Ovary (tissue), 9 donors: ENCODE results near the gene TTC39B. TPM values are rescaled to one million over a fixed set of nuclear protein-coding genes. Genes with fewer than 3 reads are reported as not detected.

Experiments used
- DNase-seq, 5 donors: peaks; one replicate each; pipeline ENCODE4 v3.0.0-alpha.2; 2019 to 2020
- H3K27ac ChIP-seq, 2 donors: fragments of 200-600 bp; one replicate each; pipeline versions ENCODE4 v1.5.1 to v1.8.0; 2019 to 2022
- H3K27me3 ChIP-seq: fragments of 200-600 bp; one replicate; pipeline ENCODE4 v1.8.0; 2022
- H3K36me3 ChIP-seq: fragments of 200-600 bp; sonication (generic); one replicate; pipeline ENCODE4 v1.5.1; 2019
- H3K4me1 ChIP-seq: one replicate; pipeline ENCODE4 v1.8.1; 2013; ENCODE audit warnings: mild to moderate bottlenecking, moderate library complexity; ENCODE audit not compliant: insufficient read depth
- H3K4me3 ChIP-seq: fragments of 200-600 bp; sonication (generic); one replicate; pipeline ENCODE4 v1.5.1; 2017
- H3K9me3 ChIP-seq, 2 donors: fragments of 200-600 bp in 1 of 2; sonication (generic) in 1 of 2; one replicate each; pipeline versions ENCODE4 v1.5.1 to v1.8.1; 2013 to 2019; ENCODE audit warnings: mild to moderate bottlenecking in 1 of 2, moderate library complexity in 1 of 2
- CTCF ChIP-seq, 3 donors: fragments of 450-650 bp in 2 of 3; fragments of 200-600 bp in 1 of 3; IDR thresholded peaks; one replicate each; pipeline versions ENCODE4 v1.5.1 to v1.8.0; 2016 to 2022; ENCODE audit warnings: antibody characterized with exemption in 3 of 3, mild to moderate bottlenecking in 1 of 3
- EP300 ChIP-seq: sonication (generic); formaldehyde crosslinking; IDR thresholded peaks from one replicate; pipeline ENCODE4 v1.6.1; 2017; ENCODE audit warnings: antibody characterized with exemption
- POLR2A ChIP-seq: fragments of 450-650 bp; IDR thresholded peaks from one replicate; pipeline ENCODE4 v1.6.1; 2017; ENCODE audit warnings: antibody characterized with exemption, mild to moderate bottlenecking, moderate library complexity
- WGBS, 3 donors: extraction: QIAGEN DNeasy Blood & Tissue Kit in 1 of 3; methylation state at CpG; one replicate each; pipeline versions ENCODE4 v1.1.5 to v1.1.7; 2013 to 2017; 5-methylcytosine and 5-hydroxymethylcytosine counted together
- intact Hi-C, 4 donors: fragments of 100-400 bp; cut with DNase I; formaldehyde crosslinking; loops; one replicate each; pipeline versions ENCODE4 v1.11.0 to v1.15.1; 2022 to 2023
- polyA plus RNA-seq, 2 donors: library from polyadenylated mRNA; stranded (reverse); fragments of 200-250 nt in 1 of 2; fragments of 350-450 nt in 1 of 2; fragmentation: Illumina TruSeq in 1 of 2; extraction: RNeasy Lipid Tissue Mini Kit (QIAGEN cat#74804) in 1 of 2; gene quantifications; one replicate each; pipeline ENCODE4 v1.2.3, GENCODE V29; 2013 to 2014
- total RNA-seq, 7 donors: library from RNA; depleted of rRNA in 2 of 7; stranded (reverse); fragments of >200 nt in 2 of 7; fragmentation: NEBNext Ultra II Directional in 3 of 7; extraction: Animal tissue kit (Norgen Biotek cat#: 25700) in 3 of 7; gene quantifications; one replicate each; pipeline versions ENCODE4 v1.1.0 to v1.2.4, GENCODE V29; 2016 to 2023
- donor health status: DM: no; HTN: no; CAD: no; lungs with moderate emphysema.
- donor health status: DM: no; HTN: no; CAD: no.
- donor health status: Bipolar disorder and iron deficiency.
- donor health status: DM: yes; HTN: yes; CAD: no.
- donor health status: DM: no; HTN: no; CAD: no.
- donor health status: DM: yes; HTN: yes; CAD: no.

The TTC39B gene
- total and polyA plus RNA-seq, 9 donors = 2.9 to 26.0 (median 11.0) TPM

- intact Hi-C loops = no loop called here
- H3K9me3 ChIP-seq = no peaks in the 10 kb centered on the region
- no peaks in the 10 kb centered on the region for H3K36me3 ChIP-seq
- no peaks in the 10 kb centered on the region for H3K27me3 ChIP-seq
- TF ChIP-seq CTCF (IDR thresholded peaks at IDR 0.05) (peak; percentile 20 to 63 (median 52)), EP300 (no peak)
- H3K4me1 ChIP-seq = no peaks in the 10 kb centered on the region
- H3K27ac ChIP-seq = no peak overlapping the region
- peak; percentile 21 to 54 (median 41) for DNase-seq
- WGBS, 3 donors = 23 to 27% (median 25%) methylated on average over 18 of the region's 18 CpGs
- H3K4me3 ChIP-seq = no peak overlapping the region
Observed at GRCh38 chr9:15135164-15135792, 171.7 kb downstream of the TTC39B start.

- 76 to 96% (median 89%) methylated on average over 3 of the region's 3 CpGs for WGBS, 3 donors
- Histone ChIP-seq H3K9me3 (no peaks in the 10 kb centered on the region), H3K36me3 (no peaks in the 10 kb centered on the region), H3K4me3 (no peak overlapping the region), H3K27ac (no peak overlapping the region), H3K27me3 (no peaks in the 10 kb centered on the region), H3K4me1 (no peaks in the 10 kb centered on the region)
- TF ChIP-seq POLR2A (no peak), EP300 (no peak), CTCF (IDR thresholded peaks at IDR 0.05) (no peak)
- DNase-seq = no peak
- intact Hi-C loops = no loop called here
Observed at GRCh38 chr9:15133488-15133887, 173.5 kb downstream of the TTC39B start.

GRCh38 chr9:15132091-15132490 lies 174.9 kb downstream of the TTC39B start:
- TF ChIP-seq POLR2A = no peak
- no peak for TF ChIP-seq EP300
- no peak for TF ChIP-seq CTCF (IDR thresholded peaks at IDR 0.05)
- H3K4me3 ChIP-seq = no peak overlapping the region
- intact Hi-C loops = no loop called here
- no peaks in the 10 kb centered on the region for H3K27me3 ChIP-seq
- no peak overlapping the region for H3K27ac ChIP-seq
- H3K9me3 ChIP-seq = no peaks in the 10 kb centered on the region
- WGBS, 3 donors = 82 to 86% (median 82%) methylated on average over 5 of the region's 5 CpGs
- no peak for DNase-seq
- no peaks in the 10 kb centered on the region for H3K36me3 ChIP-seq
- no peaks in the 10 kb centered on the region for H3K4me1 ChIP-seq

- WGBS, 3 donors = 85 to 97% (median 92%) methylated on average over 5 of the region's 5 CpGs
- DNase-seq = no peak
- H3K27ac ChIP-seq = no peak overlapping the region
- intact Hi-C loops = no loop called here
- H3K27me3 ChIP-seq = no peaks in the 10 kb centered on the region
- no peak overlapping the region for H3K4me3 ChIP-seq
- H3K36me3 ChIP-seq = no peaks in the 10 kb centered on the region
- no peak for TF ChIP-seq POLR2A
- no peak for TF ChIP-seq CTCF (IDR thresholded peaks at IDR 0.05)
- TF ChIP-seq EP300 = no peak
- H3K9me3 ChIP-seq = no peaks in the 10 kb centered on the region
- no peaks in the 10 kb centered on the region for H3K4me1 ChIP-seq
Observed at GRCh38 chr9:15131094-15131493, 175.9 kb downstream of the TTC39B start.
